Neural progenitor cell (in vitro differentiated cells): ENCODE results near the gene SH3PXD2B. TPM values are rescaled to one million over a fixed set of nuclear protein-coding genes. Genes with fewer than 3 reads are reported as not detected.

ENCODE experiments used
- DNase-seq: peaks from one replicate; pipeline ENCODE4 v3.0.0-alpha.2; 2016; ENCODE audit warnings: low spot score
- H2AFZ ChIP-seq: fragments of 200-600 bp; sonication (generic); replicated peaks from 2 replicates; pipeline ENCODE4 v1.6.1; 2016; ENCODE audit warnings: antibody characterized with exemption
- H3F3A ChIP-seq: fragments of 200-600 bp; sonication (generic); 2 replicates; pipeline ENCODE4 v1.6.1; 2016; ENCODE audit warnings: antibody characterized with exemption, low read depth
- H3K27ac ChIP-seq: fragments of 200-600 bp; sonication (generic); 2 replicates; pipeline ENCODE4 v1.5.1; 2016; ENCODE audit warnings: mild to moderate bottlenecking
- H3K27me3 ChIP-seq: fragments of 200-600 bp; sonication (generic); 2 replicates; pipeline ENCODE4 v1.6.1; 2016; ENCODE audit warnings: mild to moderate bottlenecking, moderate library complexity
- H3K36me3 ChIP-seq: fragments of 200-600 bp; sonication (generic); 2 replicates; pipeline ENCODE4 v1.5.1; 2016
- H3K4me1 ChIP-seq: fragments of 200-600 bp; sonication (generic); 2 replicates; pipeline ENCODE4 v1.6.1; 2016; ENCODE audit warnings: mixed run types
- H3K4me2 ChIP-seq: fragments of 200-600 bp; sonication (generic); 2 replicates; pipeline ENCODE4 v1.6.1; 2016
- H3K4me3 ChIP-seq: fragments of 200-600 bp; sonication (generic); 2 replicates; pipeline ENCODE4 v1.5.1; 2016
- H3K79me2 ChIP-seq: fragments of 200-600 bp; sonication (generic); 2 replicates; pipeline ENCODE4 v1.6.1; 2016; ENCODE audit warnings: low read depth
- H3K9ac ChIP-seq: fragments of 200-600 bp; sonication (generic); 2 replicates; pipeline ENCODE4 v1.6.1; 2016
- H3K9me3 ChIP-seq: fragments of 200-600 bp; sonication (generic); 2 replicates; pipeline ENCODE4 v1.5.1; 2016; ENCODE audit warnings: low read depth
- H4K20me1 ChIP-seq: fragments of 200-600 bp; sonication (generic); 2 replicates; pipeline ENCODE4 v1.6.1; 2016; ENCODE audit warnings: low read depth
- H3K27ac Mint-ChIP-seq: 3 replicates; pipeline ENCODE4 v1.8.0; 2021; ENCODE audit warnings: mixed read lengths
- H3K27me3 Mint-ChIP-seq: 2 replicates; pipeline ENCODE4 v1.8.0; 2022; ENCODE audit warnings: low read depth, mild to moderate bottlenecking, inconsistent platforms, moderate library complexity, mixed read lengths; ENCODE audit not compliant: insufficient read depth
- H3K36me3 Mint-ChIP-seq: 3 replicates; pipeline ENCODE4 v1.8.0; 2021; ENCODE audit warnings: mixed read lengths
- H3K4me1 Mint-ChIP-seq: 3 replicates; pipeline ENCODE4 v1.8.0; 2021; ENCODE audit warnings: mixed read lengths
- H3K4me3 Mint-ChIP-seq: 3 replicates; pipeline ENCODE4 v1.8.0; 2021; ENCODE audit warnings: mild to moderate bottlenecking, moderate library complexity, mixed read lengths
- H3K9me3 Mint-ChIP-seq: 3 replicates; pipeline ENCODE4 v1.8.0; 2020; ENCODE audit warnings: mixed read lengths
- CTCF ChIP-seq: fragments of 200-600 bp; sonication (generic); IDR thresholded peaks from 2 replicates; pipeline ENCODE4 v1.5.1; 2017; ENCODE audit warnings: antibody characterized with exemption, mild to moderate bottlenecking
- EZH2 ChIP-seq: fragments of 200-600 bp; sonication (generic); IDR thresholded peaks from 2 replicates; pipeline ENCODE4 v1.6.1; 2017; ENCODE audit warnings: antibody characterized with exemption, mild to moderate bottlenecking, moderate library complexity
- EZH2phosphoT487 ChIP-seq: fragments of 200-600 bp; sonication (generic); IDR thresholded peaks from 2 replicates; pipeline ENCODE4 v1.6.1; 2017; ENCODE audit warnings: antibody characterized with exemption
- total RNA-seq: library from RNA; depleted of rRNA; stranded (reverse); fragments of >200 nt; gene quantifications from 2 replicates; pipeline ENCODE4 v1.2.3, GENCODE V29; 2015; ENCODE audit warnings: low replicate concordance

The SH3PXD2B gene
- total RNA-seq, 1 donor from 2014 or later: 27.3 TPM

- no peak overlapping the region for H2AFZ ChIP-seq
- no peaks in the 10 kb centered on the region for H3F3A ChIP-seq
- no peak for DNase-seq
- peaks cover 97% of the 10 kb centered on the region for H4K20me1 ChIP-seq
- H3K4me3 ChIP-seq: no peak overlapping the region
- Mint-ChIP-seq H3K27me3 (peaks cover 5% of the 10 kb centered on the region), H3K4me3 (no peak overlapping the region), H3K36me3 (peaks cover 20% of the 10 kb centered on the region), H3K9me3 (no peaks in the 10 kb centered on the region), H3K4me1 (peaks cover 14% of the 10 kb centered on the region), H3K27ac (no peak overlapping the region)
- no peaks in the 10 kb centered on the region for H3K36me3 ChIP-seq
- peaks cover 86% of the 10 kb centered on the region for H3K79me2 ChIP-seq
- H3K9ac ChIP-seq: no peak overlapping the region
- H3K4me2 ChIP-seq: no peak overlapping the region
- no peak for TF ChIP-seq CTCF
- TF ChIP-seq EZH2phosphoT487: no peak
- TF ChIP-seq EZH2: no peak
- no peaks in the 10 kb centered on the region for H3K27me3 ChIP-seq
- H3K4me1 ChIP-seq: peaks cover 7% of the 10 kb centered on the region
- H3K9me3 ChIP-seq: no peaks in the 10 kb centered on the region
- H3K27ac ChIP-seq: no peak overlapping the region
Observed at GRCh38 chr5:172434251-172434650, 20.1 kb downstream of the SH3PXD2B start.

GRCh38 chr5:172433513-172433912 is 20.8 kb downstream of the SH3PXD2B start:
- H3K27me3 Mint-ChIP-seq: peaks cover 5% of the 10 kb centered on the region
- TF ChIP-seq EZH2 (no peak), CTCF (no peak), EZH2phosphoT487 (no peak)
- peaks cover 21% of the 10 kb centered on the region for H3K36me3 Mint-ChIP-seq
- no peaks in the 10 kb centered on the region for H3F3A ChIP-seq
- no peak overlapping the region for H3K4me3 ChIP-seq
- H3K4me1 ChIP-seq: peaks cover 7% of the 10 kb centered on the region
- H3K27ac Mint-ChIP-seq: peak overlapping the region; percentile 76
- no peaks in the 10 kb centered on the region for H3K9me3 ChIP-seq
- H3K4me3 Mint-ChIP-seq: no peak overlapping the region
- H3K4me1 Mint-ChIP-seq: peaks cover 11% of the 10 kb centered on the region
- no peak overlapping the region for H3K4me2 ChIP-seq
- H3K27me3 ChIP-seq: no peaks in the 10 kb centered on the region
- no peaks in the 10 kb centered on the region for H3K9me3 Mint-ChIP-seq
- no peak overlapping the region for H3K27ac ChIP-seq
- H3K9ac ChIP-seq: no peak overlapping the region
- no peaks in the 10 kb centered on the region for H3K36me3 ChIP-seq
- peaks cover 96% of the 10 kb centered on the region for H4K20me1 ChIP-seq
- H2AFZ ChIP-seq: no peak overlapping the region
- peaks cover 84% of the 10 kb centered on the region for H3K79me2 ChIP-seq
- no peak for DNase-seq

- H3K27ac ChIP-seq: no peak overlapping the region
- H3K36me3 ChIP-seq: no peaks in the 10 kb centered on the region
- peaks cover 84% of the 10 kb centered on the region for H3K79me2 ChIP-seq
- no peak overlapping the region for H2AFZ ChIP-seq
- no peaks in the 10 kb centered on the region for H3K9me3 ChIP-seq
- Mint-ChIP-seq H3K4me3 (no peak overlapping the region), H3K27ac (no peak overlapping the region), H3K36me3 (peaks cover 24% of the 10 kb centered on the region), H3K27me3 (peaks cover 4% of the 10 kb centered on the region), H3K9me3 (no peaks in the 10 kb centered on the region), H3K4me1 (peaks cover 7% of the 10 kb centered on the region)
- H3K4me1 ChIP-seq: peaks cover 7% of the 10 kb centered on the region
- H4K20me1 ChIP-seq: peaks cover 96% of the 10 kb centered on the region
- no peaks in the 10 kb centered on the region for H3F3A ChIP-seq
- no peaks in the 10 kb centered on the region for H3K27me3 ChIP-seq
- H3K9ac ChIP-seq: no peak overlapping the region
- no peak overlapping the region for H3K4me3 ChIP-seq
- no peak for DNase-seq
- no peak for TF ChIP-seq EZH2
- no peak overlapping the region for H3K4me2 ChIP-seq
Observed at GRCh38 chr5:172433071-172433470, 21.3 kb downstream of the SH3PXD2B start.

GRCh38 chr5:172430354-172430753 is 24.0 kb downstream of the SH3PXD2B start:
- Mint-ChIP-seq H3K27ac (no peak overlapping the region), H3K27me3 (peaks cover 2% of the 10 kb centered on the region), H3K36me3 (peaks cover 29% of the 10 kb centered on the region), H3K4me3 (no peak overlapping the region), H3K4me1 (peaks cover 17% of the 10 kb centered on the region), H3K9me3 (no peaks in the 10 kb centered on the region)
- H3K4me1 ChIP-seq: peaks cover 18% of the 10 kb centered on the region
- H3F3A ChIP-seq: no peaks in the 10 kb centered on the region
- no peaks in the 10 kb centered on the region for H3K9me3 ChIP-seq
- H3K9ac ChIP-seq: no peak overlapping the region
- DNase-seq: no peak
- peaks cover 96% of the 10 kb centered on the region for H4K20me1 ChIP-seq
- no peaks in the 10 kb centered on the region for H3K27me3 ChIP-seq
- H3K4me3 ChIP-seq: no peak overlapping the region
- H2AFZ ChIP-seq: no peak overlapping the region
- no peak overlapping the region for H3K27ac ChIP-seq
- no peak for TF ChIP-seq EZH2
- no peak for TF ChIP-seq EZH2phosphoT487
- TF ChIP-seq CTCF: no peak
- H3K79me2 ChIP-seq: peaks cover 92% of the 10 kb centered on the region
- no peaks in the 10 kb centered on the region for H3K36me3 ChIP-seq
- no peak overlapping the region for H3K4me2 ChIP-seq
